ENCODE measurements around the gene PARD3. TPM values are rescaled to one million over a fixed set of nuclear protein-coding genes. Genes with fewer than 3 reads are reported as not detected.

The PARD3 gene
- total and polyA plus RNA-seq, 2 donors (not counting 1 experiment from before 2014, with no cell fraction given), result 24.0 to 46.4 TPM

DNA sequence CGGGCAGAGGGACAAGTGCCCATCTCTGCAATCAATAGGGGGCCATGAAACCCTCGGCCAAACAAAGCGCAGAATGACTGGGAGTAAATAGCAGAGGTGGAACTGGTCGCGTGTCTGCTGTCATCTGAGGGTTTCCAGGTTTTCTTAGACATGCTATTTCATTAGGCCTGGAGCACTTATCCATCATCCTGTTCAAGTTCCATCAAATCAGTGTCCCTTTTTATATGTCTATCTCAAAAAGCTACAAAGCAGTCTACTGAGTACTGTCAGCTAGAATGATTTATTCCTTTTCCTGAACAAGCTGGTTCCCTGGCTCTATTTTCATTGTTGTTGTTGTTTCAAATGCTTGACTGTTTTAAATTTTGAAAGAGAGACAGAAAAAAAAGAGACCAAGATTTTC is 590.5 kb downstream of the PARD3 start:
- no peak overlapping the region for H3K4me3 ChIP-seq (replicated peaks in 1 of 4; ENCODE audit: control extremely low read depth in 1 of 4, insufficient read depth in 1 of 4, low read depth in 3 of 4, low read length in 4 of 4)
- no peak for DNase-seq (ENCODE audit: low read depth in 2 of 2)
- TF ChIP-seq, protein P1, sequence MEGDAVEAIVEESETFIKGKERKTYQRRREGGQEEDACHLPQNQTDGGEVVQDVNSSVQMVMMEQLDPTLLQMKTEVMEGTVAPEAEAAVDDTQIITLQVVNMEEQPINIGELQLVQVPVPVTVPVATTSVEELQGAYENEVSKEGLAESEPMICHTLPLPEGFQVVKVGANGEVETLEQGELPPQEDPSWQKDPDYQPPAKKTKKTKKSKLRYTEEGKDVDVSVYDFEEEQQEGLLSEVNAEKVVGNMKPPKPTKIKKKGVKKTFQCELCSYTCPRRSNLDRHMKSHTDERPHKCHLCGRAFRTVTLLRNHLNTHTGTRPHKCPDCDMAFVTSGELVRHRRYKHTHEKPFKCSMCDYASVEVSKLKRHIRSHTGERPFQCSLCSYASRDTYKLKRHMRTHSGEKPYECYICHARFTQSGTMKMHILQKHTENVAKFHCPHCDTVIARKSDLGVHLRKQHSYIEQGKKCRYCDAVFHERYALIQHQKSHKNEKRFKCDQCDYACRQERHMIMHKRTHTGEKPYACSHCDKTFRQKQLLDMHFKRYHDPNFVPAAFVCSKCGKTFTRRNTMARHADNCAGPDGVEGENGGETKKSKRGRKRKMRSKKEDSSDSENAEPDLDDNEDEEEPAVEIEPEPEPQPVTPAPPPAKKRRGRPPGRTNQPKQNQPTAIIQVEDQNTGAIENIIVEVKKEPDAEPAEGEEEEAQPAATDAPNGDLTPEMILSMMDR (conservative IDR thresholded peaks at IDR 0.05 in 1 of 2, IDR thresholded peaks at IDR 0.05 in 1 of 2; ENCODE audit: low read depth in 1 of 2, low read length in 2 of 2), result no peak
- no peak for TF ChIP-seq EZH2 (IDR thresholded peaks at IDR 0.05; ENCODE audit: low read length, missing control alignments)

DNA sequence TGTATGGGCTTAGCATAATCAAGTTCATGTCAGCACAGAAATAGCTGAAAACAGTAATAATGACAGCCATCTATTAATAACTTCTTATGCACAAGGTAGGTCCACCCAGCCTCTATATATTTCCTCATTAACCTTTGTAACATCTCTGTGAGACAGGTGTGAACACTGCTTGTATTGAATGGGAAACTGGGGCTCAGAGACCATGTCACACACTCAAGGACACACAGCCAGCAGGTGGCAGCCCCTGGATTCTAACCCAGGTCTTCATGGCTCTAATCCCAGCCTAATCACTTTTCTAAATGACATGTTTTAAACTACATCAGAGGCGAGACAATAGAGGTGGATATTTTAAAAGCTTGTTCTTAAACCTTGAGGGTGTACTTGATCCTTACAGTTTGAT is 591.4 kb downstream of the PARD3 start:
- no peak for TF ChIP-seq EZH2 (IDR thresholded peaks at IDR 0.05; ENCODE audit: low read length, missing control alignments)
- TF ChIP-seq, protein P1 (conservative IDR thresholded peaks at IDR 0.05 in 1 of 2, IDR thresholded peaks at IDR 0.05 in 1 of 2; ENCODE audit: low read depth in 1 of 2, low read length in 2 of 2), result no peak
- DNase-seq (ENCODE audit: low read depth in 2 of 2), result no peak

More for the DNA sequence above, 590.5 kb downstream of the PARD3 start:
- Histone ChIP-seq H3K9me3 (ENCODE audit: control insufficient read depth, insufficient read depth, low read depth, low read length) (no peaks in the 10 kb centered on the region), H3K4me1 (ENCODE audit: control insufficient read depth, extremely low read depth, insufficient read depth, low read length) (no peaks in the 10 kb centered on the region), H3K36me3 (ENCODE audit: control insufficient read depth, insufficient read depth, low read length) (no peaks in the 10 kb centered on the region), H3K79me2 (ENCODE audit: control insufficient read depth, insufficient read depth, low read length) (no peaks in the 10 kb centered on the region), H3K27me3 (ENCODE audit: control insufficient read depth, insufficient read depth, low read length) (no peaks in the 10 kb centered on the region), H3K4me2 (ENCODE audit: extremely low read depth, insufficient read depth, low read length) (no peak overlapping the region), H3K27ac (ENCODE audit: insufficient read depth, low read length) (no peak overlapping the region), H3K9ac (ENCODE audit: insufficient read depth, low read length) (no peak overlapping the region), H2AFZ (ENCODE audit: low read length) (no peak overlapping the region), H4K20me1 (ENCODE audit: control insufficient read depth, extremely low read depth, insufficient read depth, low read length) (no peaks in the 10 kb centered on the region)

DNA sequence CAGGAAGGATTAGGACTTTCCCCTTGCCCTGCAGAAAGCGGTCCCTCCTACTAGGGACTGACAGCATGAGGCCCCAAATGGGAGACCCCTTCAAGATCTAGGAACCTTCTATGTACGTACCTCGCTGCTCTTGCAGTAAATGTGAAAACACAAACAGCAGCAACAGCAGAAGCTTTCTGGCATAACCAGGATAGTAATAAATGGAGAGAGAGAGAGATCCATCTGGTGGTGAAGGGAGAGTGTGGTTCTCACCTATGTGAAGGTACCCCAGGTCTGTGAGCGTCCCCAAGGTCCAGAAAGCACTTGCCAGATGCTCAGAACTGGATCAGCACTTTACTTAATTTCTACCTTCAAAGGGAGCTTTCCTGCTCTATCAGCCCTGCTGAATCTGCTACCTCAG is 592.7 kb downstream of the PARD3 start:
- Histone ChIP-seq H3K4me1 (ENCODE audit: control insufficient read depth, extremely low read depth, insufficient read depth, low read length) (no peaks in the 10 kb centered on the region), H3K27ac (ENCODE audit: insufficient read depth, low read length) (no peak overlapping the region), H3K4me2 (ENCODE audit: extremely low read depth, insufficient read depth, low read length) (no peak overlapping the region), H3K36me3 (ENCODE audit: control insufficient read depth, insufficient read depth, low read length) (no peaks in the 10 kb centered on the region), H2AFZ (ENCODE audit: low read length) (no peak overlapping the region), H4K20me1 (ENCODE audit: control insufficient read depth, extremely low read depth, insufficient read depth, low read length) (no peaks in the 10 kb centered on the region), H3K4me3 (replicated peaks in 1 of 4; ENCODE audit: control extremely low read depth in 1 of 4, insufficient read depth in 1 of 4, low read depth in 3 of 4, low read length in 4 of 4) (no peak overlapping the region), H3K79me2 (ENCODE audit: control insufficient read depth, insufficient read depth, low read length) (no peaks in the 10 kb centered on the region), H3K27me3 (ENCODE audit: control insufficient read depth, insufficient read depth, low read length) (no peaks in the 10 kb centered on the region), H3K9me3 (ENCODE audit: control insufficient read depth, insufficient read depth, low read depth, low read length) (no peaks in the 10 kb centered on the region), H3K9ac (ENCODE audit: insufficient read depth, low read length) (no peak overlapping the region)
- no peak for TF ChIP-seq EZH2 (IDR thresholded peaks at IDR 0.05; ENCODE audit: low read length, missing control alignments)
- TF ChIP-seq, protein P1 (conservative IDR thresholded peaks at IDR 0.05 in 1 of 2, IDR thresholded peaks at IDR 0.05 in 1 of 2; ENCODE audit: low read depth in 1 of 2, low read length in 2 of 2), result no peak
- no peak for DNase-seq (ENCODE audit: low read depth in 2 of 2)

More for the DNA sequence above, 591.4 kb downstream of the PARD3 start:
- H3K79me2 ChIP-seq (ENCODE audit: control insufficient read depth, insufficient read depth, low read length), result no peaks in the 10 kb centered on the region
- no peaks in the 10 kb centered on the region for H3K36me3 ChIP-seq (ENCODE audit: control insufficient read depth, insufficient read depth, low read length)
- H2AFZ ChIP-seq (ENCODE audit: low read length), result no peak overlapping the region
- H4K20me1 ChIP-seq (ENCODE audit: control insufficient read depth, extremely low read depth, insufficient read depth, low read length), result no peaks in the 10 kb centered on the region
- no peaks in the 10 kb centered on the region for H3K27me3 ChIP-seq (ENCODE audit: control insufficient read depth, insufficient read depth, low read length)
- H3K4me1 ChIP-seq (ENCODE audit: control insufficient read depth, extremely low read depth, insufficient read depth, low read length), result no peaks in the 10 kb centered on the region
- H3K4me2 ChIP-seq (ENCODE audit: extremely low read depth, insufficient read depth, low read length), result no peak overlapping the region
- H3K9ac ChIP-seq (ENCODE audit: insufficient read depth, low read length), result no peak overlapping the region
- H3K27ac ChIP-seq (ENCODE audit: insufficient read depth, low read length), result no peak overlapping the region
- no peaks in the 10 kb centered on the region for H3K9me3 ChIP-seq (ENCODE audit: control insufficient read depth, insufficient read depth, low read depth, low read length)
- H3K4me3 ChIP-seq (replicated peaks in 1 of 4; ENCODE audit: control extremely low read depth in 1 of 4, insufficient read depth in 1 of 4, low read depth in 3 of 4, low read length in 4 of 4), result no peak overlapping the region

All from fibroblast of lung (primary cell).